ENCODE results near the gene LARP4B.

Gene LARP4B

GRCh38 chr10:870564-871166 lies 60.8 kb downstream of the LARP4B start:
- H2BK15ac ChIP-seq (ENCODE audit: low read length): no peak overlapping the region
- peaks cover 8 to 79% of the 10 kb centered on the region in 2 donors for H3K36me3 ChIP-seq (replicated peaks in 1 of 2; ENCODE audit: control insufficient read depth in 2 of 2, insufficient read depth in 2 of 2, low read length in 2 of 2)
- H3K9ac ChIP-seq (ENCODE audit: low read depth, low read length, poor library complexity): no peak overlapping the region
- H3K27me3 ChIP-seq (ENCODE audit: control insufficient read depth in 3 of 3, insufficient read depth in 3 of 3, low read depth in 1 of 3, low read length in 3 of 3): no peaks in the 10 kb centered on the region
- WGBS, 2 donors (ENCODE audit: extremely low coverage in 2 of 2, insufficient read length in 2 of 2, insufficient replicate concordance in 1 of 2): no CpG with 5 or more reads among the region's 7 CpGs
- no peak overlapping the region for H3K4ac ChIP-seq (ENCODE audit: low read length)
- no peak overlapping the region for H2BK120ac ChIP-seq (ENCODE audit: low read depth, low read length)
- no peak overlapping the region for H2BK12ac ChIP-seq (ENCODE audit: low read length)
- H3K4me1 ChIP-seq (ENCODE audit: control insufficient read depth in 2 of 2, insufficient read depth in 1 of 2, low read depth in 1 of 2, low read length in 2 of 2): no peaks in the 10 kb centered on the region
- no peaks in the 10 kb centered on the region for H3K9me3 ChIP-seq (replicated peaks in 1 of 2; ENCODE audit: control insufficient read depth in 2 of 2, insufficient read depth in 1 of 2, low read depth in 1 of 2, low read length in 2 of 2)
- no peak overlapping the region for H2AK5ac ChIP-seq (ENCODE audit: low read depth, low read length)
- no peak overlapping the region for H4K91ac ChIP-seq (ENCODE audit: low read depth, low read length, poor library complexity)
- DNase-seq (ENCODE audit: low spot score): no peak
- H3K14ac ChIP-seq (ENCODE audit: low read length): no peak overlapping the region
- H2AFZ ChIP-seq (ENCODE audit: low read length): no peak overlapping the region
- H2BK5ac ChIP-seq (ENCODE audit: low read length): no peak overlapping the region
- no peak overlapping the region for H3K23ac ChIP-seq (ENCODE audit: low read depth, low read length, poor library complexity)
- H3K18ac ChIP-seq (ENCODE audit: low read length): no peak overlapping the region
- no peak overlapping the region for H3K4me2 ChIP-seq (ENCODE audit: insufficient read depth, low read length, poor library complexity, severe bottlenecking)
- peaks cover 13% of the 10 kb centered on the region for H3K79me1 ChIP-seq (ENCODE audit: low read depth, low read length)
- no peak overlapping the region for H3K27ac ChIP-seq (replicated peaks; ENCODE audit: low read length)
- H4K8ac ChIP-seq (ENCODE audit: low read depth, low read length): no peak overlapping the region
- H3K4me3 ChIP-seq (ENCODE audit: low read length in 2 of 2): no peak overlapping the region

- Histone ChIP-seq H2BK5ac (ENCODE audit: low read length) (no peak overlapping the region), H2AFZ (ENCODE audit: low read length) (no peak overlapping the region), H4K91ac (ENCODE audit: low read depth, low read length, poor library complexity) (no peak overlapping the region), H2BK12ac (ENCODE audit: low read length) (no peak overlapping the region), H2AK5ac (ENCODE audit: low read depth, low read length) (no peak overlapping the region), H2BK15ac (ENCODE audit: low read length) (no peak overlapping the region), H4K8ac (ENCODE audit: low read depth, low read length) (no peak overlapping the region), H3K36me3 (replicated peaks in 1 of 2; ENCODE audit: control insufficient read depth in 2 of 2, insufficient read depth in 2 of 2, low read length in 2 of 2) (peaks cover 11 to 79% of the 10 kb centered on the region in 2 donors), H2BK120ac (ENCODE audit: low read depth, low read length) (no peak overlapping the region), H3K9me3 (replicated peaks in 1 of 2; ENCODE audit: control insufficient read depth in 2 of 2, insufficient read depth in 1 of 2, low read depth in 1 of 2, low read length in 2 of 2) (no peaks in the 10 kb centered on the region), H3K27me3 (ENCODE audit: control insufficient read depth in 3 of 3, insufficient read depth in 3 of 3, low read depth in 1 of 3, low read length in 3 of 3) (no peaks in the 10 kb centered on the region), H3K23ac (ENCODE audit: low read depth, low read length, poor library complexity) (no peak overlapping the region), H3K18ac (ENCODE audit: low read length) (no peak overlapping the region), H3K4me2 (ENCODE audit: insufficient read depth, low read length, poor library complexity, severe bottlenecking) (no peak overlapping the region), H3K4ac (ENCODE audit: low read length) (no peak overlapping the region), H3K14ac (ENCODE audit: low read length) (no peak overlapping the region), H3K27ac (replicated peaks; ENCODE audit: low read length) (no peak overlapping the region), H3K4me1 (ENCODE audit: control insufficient read depth in 2 of 2, insufficient read depth in 1 of 2, low read depth in 1 of 2, low read length in 2 of 2) (peaks cover 0 to 1% of the 10 kb centered on the region in 2 donors), H3K4me3 (ENCODE audit: low read length in 2 of 2) (no peak overlapping the region), H3K79me1 (ENCODE audit: low read depth, low read length) (peaks cover 16% of the 10 kb centered on the region), H3K9ac (ENCODE audit: low read depth, low read length, poor library complexity) (no peak overlapping the region)
- WGBS, 2 donors (ENCODE audit: extremely low coverage in 2 of 2, insufficient read length in 2 of 2, insufficient replicate concordance in 1 of 2): no CpG with 5 or more reads among the region's 3 CpGs
- DNase-seq (ENCODE audit: low spot score): no peak
Observed at GRCh38 chr10:869171-869570, 62.3 kb downstream of the LARP4B start.

- Histone ChIP-seq H3K14ac (ENCODE audit: low read length) (no peak overlapping the region), H2BK5ac (ENCODE audit: low read length) (no peak overlapping the region), H3K79me1 (ENCODE audit: low read depth, low read length) (peaks cover 13% of the 10 kb centered on the region), H3K9ac (ENCODE audit: low read depth, low read length, poor library complexity) (no peak overlapping the region), H2BK120ac (ENCODE audit: low read depth, low read length) (no peak overlapping the region), H3K9me3 (replicated peaks in 1 of 2; ENCODE audit: control insufficient read depth in 2 of 2, insufficient read depth in 1 of 2, low read depth in 1 of 2, low read length in 2 of 2) (peaks cover 0 to 5% of the 10 kb centered on the region in 2 donors), H2AK5ac (ENCODE audit: low read depth, low read length) (no peak overlapping the region), H2BK15ac (ENCODE audit: low read length) (no peak overlapping the region), H4K8ac (ENCODE audit: low read depth, low read length) (no peak overlapping the region), H3K4me3 (ENCODE audit: low read length in 2 of 2) (no peak overlapping the region), H3K36me3 (replicated peaks in 1 of 2; ENCODE audit: control insufficient read depth in 2 of 2, insufficient read depth in 2 of 2, low read length in 2 of 2) (peaks cover 18 to 79% of the 10 kb centered on the region in 2 donors), H3K27me3 (ENCODE audit: control insufficient read depth in 3 of 3, insufficient read depth in 3 of 3, low read depth in 1 of 3, low read length in 3 of 3) (no peaks in the 10 kb centered on the region), H3K27ac (replicated peaks; ENCODE audit: low read length) (no peak overlapping the region), H3K4me1 (ENCODE audit: control insufficient read depth in 2 of 2, insufficient read depth in 1 of 2, low read depth in 1 of 2, low read length in 2 of 2) (peaks cover 0 to 1% of the 10 kb centered on the region in 2 donors), H3K4ac (ENCODE audit: low read length) (no peak overlapping the region), H4K91ac (ENCODE audit: low read depth, low read length, poor library complexity) (no peak overlapping the region), H2AFZ (ENCODE audit: low read length) (no peak overlapping the region), H3K18ac (ENCODE audit: low read length) (no peak overlapping the region), H2BK12ac (ENCODE audit: low read length) (no peak overlapping the region), H3K4me2 (ENCODE audit: insufficient read depth, low read length, poor library complexity, severe bottlenecking) (no peak overlapping the region), H3K23ac (ENCODE audit: low read depth, low read length, poor library complexity) (no peak overlapping the region)
- WGBS, 2 donors (ENCODE audit: extremely low coverage in 2 of 2, insufficient read length in 2 of 2, insufficient replicate concordance in 1 of 2): no CpG with 5 or more reads among the region's 6 CpGs
- no peak for DNase-seq (ENCODE audit: low spot score)
Observed at GRCh38 chr10:867807-868206, 63.7 kb downstream of the LARP4B start.

GRCh38 chr10:866577-866941 lies 64.9 kb downstream of the LARP4B start:
- no peak overlapping the region for H4K91ac ChIP-seq (ENCODE audit: low read depth, low read length, poor library complexity)
- no peak overlapping the region for H3K4me2 ChIP-seq (ENCODE audit: insufficient read depth, low read length, poor library complexity, severe bottlenecking)
- H2BK12ac ChIP-seq (ENCODE audit: low read length): no peak overlapping the region
- H4K8ac ChIP-seq (ENCODE audit: low read depth, low read length): no peak overlapping the region
- WGBS, 2 donors (ENCODE audit: extremely low coverage in 2 of 2, insufficient read length in 2 of 2, insufficient replicate concordance in 1 of 2): no CpG with 5 or more reads among the region's 4 CpGs
- no peak overlapping the region for H2AK5ac ChIP-seq (ENCODE audit: low read depth, low read length)
- H3K27ac ChIP-seq (replicated peaks; ENCODE audit: low read length): no peak overlapping the region
- H3K36me3 ChIP-seq (replicated peaks in 1 of 2; ENCODE audit: control insufficient read depth in 2 of 2, insufficient read depth in 2 of 2, low read length in 2 of 2): peaks cover 12 to 78% of the 10 kb centered on the region in 2 donors
- no peaks in the 10 kb centered on the region for H3K27me3 ChIP-seq (ENCODE audit: control insufficient read depth in 3 of 3, insufficient read depth in 3 of 3, low read depth in 1 of 3, low read length in 3 of 3)
- peaks cover 0 to 5% of the 10 kb centered on the region in 2 donors for H3K9me3 ChIP-seq (replicated peaks in 1 of 2; ENCODE audit: control insufficient read depth in 2 of 2, insufficient read depth in 1 of 2, low read depth in 1 of 2, low read length in 2 of 2)
- H3K4me1 ChIP-seq (ENCODE audit: control insufficient read depth in 2 of 2, insufficient read depth in 1 of 2, low read depth in 1 of 2, low read length in 2 of 2): peaks cover 0 to 1% of the 10 kb centered on the region in 2 donors
- H2BK120ac ChIP-seq (ENCODE audit: low read depth, low read length): no peak overlapping the region
- H2BK5ac ChIP-seq (ENCODE audit: low read length): no peak overlapping the region
- DNase-seq (ENCODE audit: low spot score): no peak
- H3K4ac ChIP-seq (ENCODE audit: low read length): no peak overlapping the region
- H2BK15ac ChIP-seq (ENCODE audit: low read length): no peak overlapping the region
- no peak overlapping the region for H3K18ac ChIP-seq (ENCODE audit: low read length)
- no peak overlapping the region for H3K9ac ChIP-seq (ENCODE audit: low read depth, low read length, poor library complexity)
- H2AFZ ChIP-seq (ENCODE audit: low read length): no peak overlapping the region
- H3K23ac ChIP-seq (ENCODE audit: low read depth, low read length, poor library complexity): no peak overlapping the region
- no peak overlapping the region for H3K14ac ChIP-seq (ENCODE audit: low read length)
- H3K79me1 ChIP-seq (ENCODE audit: low read depth, low read length): peaks cover 7% of the 10 kb centered on the region
- H3K4me3 ChIP-seq (ENCODE audit: low read length in 2 of 2): no peak overlapping the region
